ENCODE data around the gene C16orf89. TPM values are rescaled to one million over a fixed set of nuclear protein-coding genes. Genes with fewer than 3 reads are reported as not detected.
"Not testable (repeated sequence)": the region's sequence is repeated elsewhere in the genome, so short reads cannot be mapped to it uniquely, and the experiment has no call there.

Gene C16orf89
- total RNA-seq, 2 experiments from 2014 or later: not detected

DNA sequence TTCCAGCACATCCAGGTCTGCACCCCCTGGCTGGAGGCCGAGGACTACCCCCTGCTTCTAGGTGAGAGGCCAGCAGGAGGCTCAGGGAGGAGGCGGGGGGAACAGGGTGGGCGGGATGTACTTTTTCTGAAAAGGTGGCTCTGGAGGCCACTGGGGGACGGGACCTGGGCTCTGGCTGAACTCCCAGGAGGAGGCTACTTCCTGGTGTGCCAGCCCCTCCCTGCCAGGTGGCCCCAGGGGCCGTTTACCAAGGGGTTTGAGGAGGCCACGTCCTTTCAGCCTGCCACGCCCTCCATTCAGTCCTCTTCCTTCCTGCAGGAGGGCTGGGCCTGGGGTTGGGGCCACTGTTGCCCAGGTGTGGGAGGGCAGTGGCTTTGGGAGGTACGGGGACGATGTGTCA lies 15.2 kb upstream of the C16orf89 start:
- H3K27me3 Mint-ChIP-seq; intact Hi-C loops (cut with micrococcal nuclease); H3K9me3 Mint-ChIP-seq; H3K27ac Mint-ChIP-seq; POLR2A ChIA-PET; DNase-seq; H3K4me3 Mint-ChIP-seq; CTCF ChIA-PET; H3K4me1 Mint-ChIP-seq (ENCODE audit: low read depth): not testable (repeated sequence)
- H3K36me3 Mint-ChIP-seq: peaks cover 17% of the 10 kb centered on the region

DNA sequence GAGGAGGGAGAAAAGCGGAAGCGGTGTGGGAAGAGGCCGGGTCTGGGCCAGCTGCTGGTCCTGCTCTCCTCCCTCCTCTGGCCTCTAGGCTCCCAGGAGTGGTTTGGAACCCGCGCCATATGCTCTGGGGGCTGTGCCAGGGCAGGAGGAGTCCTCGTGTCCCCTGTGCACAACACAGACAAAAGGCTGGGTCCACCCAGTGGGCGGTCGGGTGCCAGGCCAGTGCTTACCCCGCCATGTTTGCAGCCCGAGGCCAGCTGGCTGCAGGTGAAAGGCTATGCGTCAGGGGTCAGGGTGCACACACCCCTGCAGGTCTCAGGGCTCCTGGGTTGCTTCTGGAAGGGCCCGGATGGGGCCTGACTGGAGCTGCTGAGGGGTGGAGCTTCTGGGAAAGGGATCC lies 14.7 kb upstream of the C16orf89 start:
- POLR2A ChIA-PET; H3K27ac Mint-ChIP-seq; intact Hi-C loops (cut with micrococcal nuclease); DNase-seq; H3K4me1 Mint-ChIP-seq (ENCODE audit: low read depth); CTCF ChIA-PET; H3K9me3 Mint-ChIP-seq; H3K4me3 Mint-ChIP-seq; H3K27me3 Mint-ChIP-seq: not testable (repeated sequence)
- peaks cover 20% of the 10 kb centered on the region for H3K36me3 Mint-ChIP-seq

DNA sequence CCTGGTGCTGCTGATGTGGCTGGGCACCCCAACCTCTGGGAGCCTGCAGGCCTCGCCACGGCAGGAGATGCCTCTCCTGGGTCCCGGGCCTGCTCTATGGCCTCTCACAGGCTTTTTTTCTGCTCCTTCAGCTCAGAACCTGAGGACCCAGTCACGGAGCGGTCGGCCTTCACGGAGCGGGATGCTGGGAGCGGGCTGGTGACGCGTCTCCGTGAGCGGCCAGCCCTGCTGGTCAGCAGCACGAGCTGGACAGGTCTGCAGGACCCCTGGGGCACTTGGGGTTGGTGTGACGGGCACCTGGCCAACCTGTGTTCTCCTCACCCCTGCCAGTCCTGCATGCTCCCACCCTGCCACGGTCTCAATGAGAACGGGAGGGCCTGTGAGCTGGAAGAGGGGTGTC lies 12.9 kb upstream of the C16orf89 start:
- no peak for DNase-seq
- Mint-ChIP-seq H3K4me1 (ENCODE audit: low read depth) (no peaks in the 10 kb centered on the region), H3K4me3 (no peak overlapping the region), H3K27me3 (no peaks in the 10 kb centered on the region), H3K36me3 (peaks cover 19% of the 10 kb centered on the region), H3K27ac (no peak overlapping the region), H3K9me3 (no peaks in the 10 kb centered on the region)
- intact Hi-C loops (cut with micrococcal nuclease): no loop called here
- ChIA-PET CTCF (no interaction called here), POLR2A (no interaction called here)

DNA sequence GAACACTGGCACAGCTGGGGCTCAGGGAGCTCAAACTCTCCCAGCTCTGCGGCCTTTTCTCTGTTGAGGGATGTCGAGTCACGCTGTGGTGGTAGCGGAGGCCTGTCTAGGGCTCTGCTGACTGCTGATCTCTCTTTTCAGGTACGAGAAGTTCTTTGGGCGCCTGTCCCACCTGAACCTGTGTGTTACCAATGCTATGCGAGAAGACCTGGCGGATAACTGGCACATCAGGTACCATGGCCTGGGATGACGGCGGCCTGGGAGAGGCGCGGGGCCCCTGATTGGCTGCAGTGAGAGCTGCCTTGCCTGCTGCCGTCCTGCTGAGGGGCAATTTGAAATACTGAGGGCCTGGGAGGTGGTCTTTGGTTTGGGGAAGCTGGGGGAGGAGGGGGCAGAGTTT lies 11.5 kb upstream of the C16orf89 start:
- Mint-ChIP-seq H3K4me1 (ENCODE audit: low read depth) (peaks cover 10% of the 10 kb centered on the region), H3K4me3 (no peak overlapping the region), H3K27ac (no peak overlapping the region), H3K27me3 (no peaks in the 10 kb centered on the region), H3K36me3 (peaks cover 17% of the 10 kb centered on the region), H3K9me3 (no peaks in the 10 kb centered on the region)
- ChIA-PET POLR2A (no interaction called here), CTCF (no interaction called here)
- DNase-seq: no peak
- intact Hi-C loops (cut with micrococcal nuclease): no loop called here

DNA sequence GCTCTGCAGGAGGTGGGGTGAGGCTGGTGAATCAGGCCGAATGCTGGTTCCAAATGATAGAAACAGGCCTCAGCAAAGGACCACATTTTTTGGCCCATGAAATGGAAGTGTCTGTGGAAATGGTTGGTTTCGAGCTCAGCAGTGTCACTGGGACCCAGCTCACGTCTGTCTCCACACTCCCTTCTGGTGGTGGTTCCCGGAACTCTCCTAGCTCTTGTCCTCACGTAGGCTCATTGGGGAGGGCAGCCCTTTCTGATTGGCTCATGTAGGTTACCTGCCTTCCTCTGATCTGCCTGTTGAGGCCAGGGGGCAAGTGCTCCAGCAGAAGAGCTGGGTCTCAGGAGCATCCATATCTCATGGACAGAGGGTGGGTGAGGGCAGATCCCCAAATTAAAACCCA lies 9.9 kb upstream of the C16orf89 start:
- intact Hi-C loops (cut with micrococcal nuclease): no loop called here
- no peak overlapping the region for H3K4me3 Mint-ChIP-seq
- H3K4me1 Mint-ChIP-seq (ENCODE audit: low read depth): peaks cover 20% of the 10 kb centered on the region
- no peaks in the 10 kb centered on the region for H3K9me3 Mint-ChIP-seq
- ChIA-PET POLR2A (no interaction called here), CTCF (interaction anchor here (1.0 to 1.6 kb wide), 3 partner anchors 9 to 19 kb away, joined by 3 to 6 read pairs (median 4); no protein-coding TSS in a partner anchor)
- no peak overlapping the region for H3K27ac Mint-ChIP-seq
- peaks cover 17% of the 10 kb centered on the region for H3K36me3 Mint-ChIP-seq
- no peaks in the 10 kb centered on the region for H3K27me3 Mint-ChIP-seq
- no peak for DNase-seq

DNA sequence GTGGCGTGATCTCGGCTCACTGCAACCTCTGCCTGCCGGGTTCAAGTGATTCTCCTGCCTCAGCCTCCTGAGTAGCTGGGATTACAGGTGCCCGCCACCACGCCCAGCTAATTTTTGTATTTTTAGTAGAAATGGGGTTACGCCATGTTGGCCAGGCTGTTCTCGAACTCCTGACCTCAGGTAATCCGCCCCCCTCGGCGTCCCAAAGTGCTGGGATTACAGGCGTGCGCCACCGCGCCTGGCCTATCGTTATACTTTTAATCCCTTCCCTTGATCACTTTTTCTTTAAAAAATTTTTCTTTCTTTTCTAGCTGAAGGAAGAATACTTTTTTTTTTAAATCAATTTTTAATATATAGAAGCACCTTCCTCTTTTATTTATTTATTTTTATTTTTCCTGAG lies 8.0 kb upstream of the C16orf89 start:
- H3K27me3 Mint-ChIP-seq, H3K4me3 Mint-ChIP-seq, H3K9me3 Mint-ChIP-seq, DNase-seq, H3K27ac Mint-ChIP-seq, POLR2A ChIA-PET: not testable (repeated sequence)
- H3K36me3 Mint-ChIP-seq: peaks cover 14% of the 10 kb centered on the region
- intact Hi-C loops (cut with micrococcal nuclease): loop anchor here (5.0 kb wide), 1 partner anchor 41 kb away; the partner anchor contains the start of gene NAGPA
- CTCF ChIA-PET: interaction anchor here (2.5 kb wide), 1 partner anchor 18 kb away, joined by 10 read pairs; no protein-coding TSS in a partner anchor
- peaks cover 20% of the 10 kb centered on the region for H3K4me1 Mint-ChIP-seq (ENCODE audit: low read depth)

DNA sequence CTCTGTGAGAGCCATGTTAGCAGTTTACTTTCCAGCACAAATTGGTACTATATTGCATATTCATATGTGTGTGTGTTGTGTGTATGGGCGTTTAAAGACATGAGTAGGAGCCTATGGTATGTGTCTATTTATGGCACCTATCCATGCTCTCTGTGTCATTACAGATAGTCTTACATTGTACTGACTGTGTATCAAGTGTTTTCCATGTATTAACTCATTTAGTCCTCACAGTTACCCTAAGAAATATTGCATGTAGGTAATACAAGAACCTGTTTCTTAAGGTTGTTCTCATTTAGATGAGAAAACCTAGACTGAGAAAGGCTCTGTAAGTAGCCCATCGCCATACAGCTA lies 7.5 kb upstream of the C16orf89 start:
- no peak overlapping the region for H3K27ac Mint-ChIP-seq
- DNase-seq: no peak
- ChIA-PET POLR2A (no interaction called here), CTCF (interaction anchor here (2.5 kb wide), 1 partner anchor 18 kb away, joined by 10 read pairs; no protein-coding TSS in a partner anchor)
- H3K27me3 Mint-ChIP-seq: no peaks in the 10 kb centered on the region
- no peaks in the 10 kb centered on the region for H3K9me3 Mint-ChIP-seq
- intact Hi-C loops (cut with micrococcal nuclease): loop anchor here (5.0 kb wide), 1 partner anchor 41 kb away; the partner anchor contains the start of gene NAGPA
- peaks cover 20% of the 10 kb centered on the region for H3K4me1 Mint-ChIP-seq (ENCODE audit: low read depth)
- H3K4me3 Mint-ChIP-seq: peak overlapping the region; percentile 95
- H3K36me3 Mint-ChIP-seq: peaks cover 13% of the 10 kb centered on the region

DNA sequence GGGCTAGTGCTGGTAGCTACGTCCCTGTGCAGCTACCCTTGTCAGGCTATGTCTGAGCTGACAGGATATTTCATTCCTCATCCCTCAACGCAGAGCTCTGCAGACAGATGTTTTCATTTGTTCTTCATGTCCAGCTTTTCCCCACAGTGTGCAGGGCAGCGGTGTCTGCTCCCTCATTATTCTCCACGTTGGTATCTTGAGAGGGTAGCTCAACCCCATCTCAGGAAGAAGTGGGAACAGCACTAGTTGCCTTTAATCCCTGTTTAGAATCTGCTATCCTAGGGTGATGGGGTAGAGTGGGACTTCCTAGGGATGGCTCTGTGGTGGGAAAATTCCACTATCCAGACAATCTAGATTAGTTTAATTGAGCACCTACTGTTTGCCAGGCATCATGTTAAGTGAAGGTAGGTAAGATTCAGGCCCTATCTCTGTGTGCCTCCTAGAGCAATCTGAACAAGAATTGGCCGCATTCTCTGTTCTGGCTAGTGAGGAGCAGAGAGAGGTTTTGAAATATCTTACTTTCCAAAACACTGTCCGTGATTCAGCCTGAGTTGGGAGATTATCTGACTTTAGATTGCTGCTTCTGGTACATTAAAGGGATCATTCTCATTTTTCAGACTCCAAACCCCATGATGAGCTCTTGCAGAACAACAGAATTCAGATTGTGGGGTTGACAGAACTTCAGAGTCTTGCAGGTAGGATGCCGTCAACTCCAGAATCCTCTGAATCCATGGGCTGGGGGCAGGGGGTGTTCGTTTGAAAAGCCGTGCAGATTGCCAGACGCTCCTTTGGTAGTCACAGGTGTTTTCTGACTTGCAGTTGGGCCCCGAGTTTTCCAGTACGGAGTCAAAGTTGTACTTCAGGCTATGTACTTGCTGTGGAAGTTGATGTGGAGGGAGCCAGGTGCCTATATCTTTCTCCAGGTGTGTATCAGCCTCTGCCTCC lies 6.8 kb upstream of the C16orf89 start:
- intact Hi-C loops (cut with micrococcal nuclease): loop anchor here (5.0 kb wide), 1 partner anchor 40 kb away; the partner anchor contains the start of gene NAGPA

DNA sequence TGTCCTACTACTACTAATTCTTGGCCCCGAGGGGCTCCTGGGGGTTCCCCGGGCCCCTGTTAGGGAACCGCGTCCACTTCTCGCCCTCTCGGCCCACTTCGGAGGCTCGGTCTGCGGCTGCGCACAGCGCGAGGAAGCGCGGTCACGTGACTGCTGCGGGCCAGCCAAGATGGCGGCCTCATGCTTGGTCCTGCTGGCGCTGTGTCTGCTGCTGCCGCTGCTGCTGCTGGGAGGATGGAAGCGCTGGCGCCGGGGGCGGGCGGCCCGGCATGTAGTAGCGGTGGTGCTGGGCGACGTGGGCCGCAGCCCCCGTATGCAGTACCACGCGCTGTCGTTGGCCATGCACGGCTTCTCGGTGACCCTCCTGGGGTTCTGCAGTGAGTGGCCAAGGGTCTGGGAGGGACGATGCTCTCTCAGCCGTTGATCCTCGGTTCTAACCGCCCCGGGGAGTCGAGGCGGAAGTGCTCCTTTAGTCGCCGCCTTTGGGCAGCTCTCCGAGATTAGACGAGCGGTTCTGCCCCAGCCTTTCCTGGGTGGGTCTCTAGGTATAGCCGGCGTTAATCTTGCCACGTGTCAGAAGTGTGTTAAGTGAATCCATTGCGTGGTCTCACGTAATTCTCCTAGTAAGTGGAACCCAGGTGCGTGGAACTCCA lies 6.1 kb upstream of the C16orf89 start, which contains the start of gene ALG1:
Gene ALG1 (plus strand): TSS at position 163 of the 653 bp plus-strand sequence. CDS start 7 bp downstream, at position 170.
- Mint-ChIP-seq H3K36me3 (peaks cover 9% of the 10 kb centered on the region), H3K27ac (peak within 1 kb of the TSS; percentile 86), H3K9me3 (no peaks in the 10 kb centered on the region), H3K4me1 (ENCODE audit: low read depth) (peaks cover 20% of the 10 kb centered on the region), H3K27me3 (no peaks in the 10 kb centered on the region), H3K4me3 (peak within 1 kb of the TSS; percentile 95)
- ChIA-PET CTCF (interaction anchor here (0.9 to 2.5 kb wide), 4 partner anchors 13 to 20 kb away, joined by 3 to 10 read pairs (median 4); no protein-coding TSS in a partner anchor), POLR2A (interaction anchor here (0.7 to 0.8 kb wide), 3 partner anchors 8 to 38 kb away, joined by 3 read pairs; partner anchors contain the start of gene NAGPA)
- intact Hi-C loops (cut with micrococcal nuclease): loop anchor here (2.0 to 5.0 kb wide), 2 partner anchors 21 to 40 kb away; partner anchors contain the start of gene NAGPA
- peak; percentile 93 for DNase-seq

More for the DNA sequence above, 6.8 kb upstream of the C16orf89 start:
- Mint-ChIP-seq H3K4me3 (peak overlapping the region; percentile 95), H3K4me1 (ENCODE audit: low read depth) (peaks cover 20% of the 10 kb centered on the region), H3K27me3 (no peaks in the 10 kb centered on the region), H3K9me3 (no peaks in the 10 kb centered on the region), H3K36me3 (peaks cover 9% of the 10 kb centered on the region), H3K27ac (peak overlapping the region; percentile 86)
- no peak for DNase-seq
- POLR2A ChIA-PET: interaction anchor here (0.7 to 0.8 kb wide), 2 partner anchors 9 to 37 kb away, joined by 3 read pairs; no protein-coding TSS in a partner anchor
- CTCF ChIA-PET: interaction anchor here (0.9 to 2.5 kb wide), 3 partner anchors 12 to 19 kb away, joined by 3 to 10 read pairs (median 4); no protein-coding TSS in a partner anchor

DNA sequence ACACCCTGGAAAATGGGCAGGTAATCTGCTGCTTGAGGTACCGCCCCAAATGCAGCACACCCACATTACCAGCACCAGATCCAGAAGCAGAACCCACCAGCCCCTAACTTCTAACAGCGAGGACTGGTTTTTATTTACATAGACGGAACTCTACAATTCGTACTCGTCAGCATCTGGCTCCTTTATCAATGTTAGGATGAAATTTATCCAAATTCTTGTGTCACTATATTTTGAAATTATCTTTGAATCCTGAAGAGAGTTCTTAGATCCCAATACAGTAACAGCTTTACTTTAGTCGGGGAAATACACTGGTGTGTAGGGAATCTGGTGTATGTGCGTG lies 5.6 kb upstream of the C16orf89 start:
- CTCF ChIA-PET: interaction anchor here (0.9 to 1.5 kb wide), 5 partner anchors 14 to 22 kb away, joined by 3 to 4 read pairs (median 3); no protein-coding TSS in a partner anchor
- H3K27me3 Mint-ChIP-seq: no peaks in the 10 kb centered on the region
- no peak for DNase-seq
- no peaks in the 10 kb centered on the region for H3K9me3 Mint-ChIP-seq
- POLR2A ChIA-PET: interaction anchor here (0.8 kb wide), 1 partner anchor 37 kb away, joined by 3 read pairs; the partner anchor contains the start of gene NAGPA
- peak overlapping the region; percentile 95 for H3K4me3 Mint-ChIP-seq
- peak overlapping the region; percentile 86 for H3K27ac Mint-ChIP-seq
- H3K36me3 Mint-ChIP-seq: peaks cover 9% of the 10 kb centered on the region
- intact Hi-C loops (cut with micrococcal nuclease): loop anchor here (2.0 to 5.0 kb wide), 2 partner anchors 21 to 39 kb away; partner anchors contain the start of gene NAGPA
- H3K4me1 Mint-ChIP-seq (ENCODE audit: low read depth): peaks cover 20% of the 10 kb centered on the region

DNA sequence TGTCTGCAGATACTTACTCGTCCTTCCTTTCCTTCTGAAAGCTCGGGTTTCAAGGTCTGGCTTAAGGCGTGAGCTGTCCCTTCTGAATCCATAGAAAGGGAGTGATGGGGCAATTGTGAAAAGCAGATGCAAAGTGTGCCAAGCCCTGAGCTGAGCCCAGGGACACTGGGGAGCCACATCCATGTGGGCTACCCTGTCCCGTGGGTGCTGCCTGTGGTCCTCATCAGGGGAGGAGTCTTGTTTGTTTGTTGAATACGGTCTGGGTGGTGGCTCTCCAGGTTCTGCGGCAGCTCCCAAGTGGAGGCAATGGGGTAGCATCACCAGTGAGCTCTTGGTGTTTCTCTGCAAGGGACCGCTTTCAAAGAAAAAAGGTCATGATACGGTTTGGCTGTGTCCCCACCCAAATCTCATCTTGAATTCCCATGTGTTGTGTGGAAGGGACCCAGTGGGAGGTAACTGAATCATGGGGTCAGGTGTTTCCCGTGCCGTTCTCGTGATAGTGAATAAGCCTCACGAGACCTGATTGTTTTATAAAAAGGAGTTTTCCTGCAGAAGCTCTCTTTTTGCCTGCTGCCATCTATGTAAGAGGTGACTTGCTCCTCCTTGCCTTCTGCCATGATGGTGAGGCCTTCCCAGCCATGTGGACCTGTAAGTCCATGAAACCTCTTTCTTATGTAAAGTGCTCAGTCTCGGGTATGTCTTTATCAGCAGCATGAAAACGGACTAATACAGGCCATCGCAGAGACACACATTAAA lies 4.9 kb upstream of the C16orf89 start:
- Mint-ChIP-seq H3K4me1 (ENCODE audit: low read depth) (peaks cover 20% of the 10 kb centered on the region), H3K4me3 (no peak overlapping the region), H3K27ac (peak overlapping the region; percentile 86), H3K27me3 (no peaks in the 10 kb centered on the region), H3K36me3 (peaks cover 7% of the 10 kb centered on the region), H3K9me3 (no peaks in the 10 kb centered on the region)
- DNase-seq: no peak
- ChIA-PET POLR2A (interaction anchor here (0.8 kb wide), 1 partner anchor 37 kb away, joined by 3 read pairs; the partner anchor contains the start of gene NAGPA), CTCF (interaction anchor here (1.2 to 1.5 kb wide), 4 partner anchors 14 to 22 kb away, joined by 3 to 4 read pairs (median 3); no protein-coding TSS in a partner anchor)
- intact Hi-C loops (cut with micrococcal nuclease): loop anchor here (2.0 to 5.0 kb wide), 2 partner anchors 22 to 38 kb away; partner anchors contain the start of gene NAGPA
